Ovary (tissue), 9 donors: ENCODE results near the gene PPP1CA. TPM values are rescaled to one million over a fixed set of nuclear protein-coding genes. Genes with fewer than 3 reads are reported as not detected.

ENCODE experiments used
- DNase-seq, 5 donors: peaks; one replicate each; pipeline ENCODE4 v3.0.0-alpha.2; 2019 to 2020
- H3K27ac ChIP-seq, 2 donors: fragments of 200-600 bp; one replicate each; pipeline versions ENCODE4 v1.5.1 to v1.8.0; 2019 to 2022
- H3K27me3 ChIP-seq: fragments of 200-600 bp; one replicate; pipeline ENCODE4 v1.8.0; 2022
- H3K36me3 ChIP-seq: fragments of 200-600 bp; sonication (generic); one replicate; pipeline ENCODE4 v1.5.1; 2019
- H3K4me1 ChIP-seq: one replicate; pipeline ENCODE4 v1.8.1; 2013; ENCODE audit warnings: mild to moderate bottlenecking, moderate library complexity; ENCODE audit not compliant: insufficient read depth
- H3K4me3 ChIP-seq: fragments of 200-600 bp; sonication (generic); one replicate; pipeline ENCODE4 v1.5.1; 2017
- H3K9me3 ChIP-seq, 2 donors: fragments of 200-600 bp in 1 of 2; sonication (generic) in 1 of 2; one replicate each; pipeline versions ENCODE4 v1.5.1 to v1.8.1; 2013 to 2019; ENCODE audit warnings: mild to moderate bottlenecking in 1 of 2, moderate library complexity in 1 of 2
- CTCF ChIP-seq, 3 donors: fragments of 450-650 bp in 2 of 3; fragments of 200-600 bp in 1 of 3; IDR thresholded peaks; one replicate each; pipeline versions ENCODE4 v1.5.1 to v1.8.0; 2016 to 2022; ENCODE audit warnings: antibody characterized with exemption in 3 of 3, mild to moderate bottlenecking in 1 of 3
- EP300 ChIP-seq: sonication (generic); formaldehyde crosslinking; IDR thresholded peaks from one replicate; pipeline ENCODE4 v1.6.1; 2017; ENCODE audit warnings: antibody characterized with exemption
- POLR2A ChIP-seq: fragments of 450-650 bp; IDR thresholded peaks from one replicate; pipeline ENCODE4 v1.6.1; 2017; ENCODE audit warnings: antibody characterized with exemption, mild to moderate bottlenecking, moderate library complexity
- WGBS, 3 donors: extraction: QIAGEN DNeasy Blood & Tissue Kit in 1 of 3; methylation state at CpG; one replicate each; pipeline versions ENCODE4 v1.1.5 to v1.1.7; 2013 to 2017; 5-methylcytosine and 5-hydroxymethylcytosine counted together
- intact Hi-C, 4 donors: fragments of 100-400 bp; cut with DNase I; formaldehyde crosslinking; loops; one replicate each; pipeline versions ENCODE4 v1.11.0 to v1.15.1; 2022 to 2023
- polyA plus RNA-seq, 2 donors: library from polyadenylated mRNA; stranded (reverse); fragments of 200-250 nt in 1 of 2; fragments of 350-450 nt in 1 of 2; fragmentation: Illumina TruSeq in 1 of 2; extraction: RNeasy Lipid Tissue Mini Kit (QIAGEN cat#74804) in 1 of 2; gene quantifications; one replicate each; pipeline ENCODE4 v1.2.3, GENCODE V29; 2013 to 2014
- total RNA-seq, 7 donors: library from RNA; depleted of rRNA in 2 of 7; stranded (reverse); fragments of >200 nt in 2 of 7; fragmentation: NEBNext Ultra II Directional in 3 of 7; extraction: Animal tissue kit (Norgen Biotek cat#: 25700) in 3 of 7; gene quantifications; one replicate each; pipeline versions ENCODE4 v1.1.0 to v1.2.4, GENCODE V29; 2016 to 2023
- donor health status: DM: no; HTN: no; CAD: no; lungs with moderate emphysema.
- donor health status: DM: no; HTN: no; CAD: no.
- donor health status: Bipolar disorder and iron deficiency.
- donor health status: DM: yes; HTN: yes; CAD: no.
- donor health status: DM: no; HTN: no; CAD: no.
- donor health status: DM: yes; HTN: yes; CAD: no.

PPP1CA gene
- total and polyA plus RNA-seq, 9 donors: 32.2 to 86.9 (median 54.9) TPM

DNA sequence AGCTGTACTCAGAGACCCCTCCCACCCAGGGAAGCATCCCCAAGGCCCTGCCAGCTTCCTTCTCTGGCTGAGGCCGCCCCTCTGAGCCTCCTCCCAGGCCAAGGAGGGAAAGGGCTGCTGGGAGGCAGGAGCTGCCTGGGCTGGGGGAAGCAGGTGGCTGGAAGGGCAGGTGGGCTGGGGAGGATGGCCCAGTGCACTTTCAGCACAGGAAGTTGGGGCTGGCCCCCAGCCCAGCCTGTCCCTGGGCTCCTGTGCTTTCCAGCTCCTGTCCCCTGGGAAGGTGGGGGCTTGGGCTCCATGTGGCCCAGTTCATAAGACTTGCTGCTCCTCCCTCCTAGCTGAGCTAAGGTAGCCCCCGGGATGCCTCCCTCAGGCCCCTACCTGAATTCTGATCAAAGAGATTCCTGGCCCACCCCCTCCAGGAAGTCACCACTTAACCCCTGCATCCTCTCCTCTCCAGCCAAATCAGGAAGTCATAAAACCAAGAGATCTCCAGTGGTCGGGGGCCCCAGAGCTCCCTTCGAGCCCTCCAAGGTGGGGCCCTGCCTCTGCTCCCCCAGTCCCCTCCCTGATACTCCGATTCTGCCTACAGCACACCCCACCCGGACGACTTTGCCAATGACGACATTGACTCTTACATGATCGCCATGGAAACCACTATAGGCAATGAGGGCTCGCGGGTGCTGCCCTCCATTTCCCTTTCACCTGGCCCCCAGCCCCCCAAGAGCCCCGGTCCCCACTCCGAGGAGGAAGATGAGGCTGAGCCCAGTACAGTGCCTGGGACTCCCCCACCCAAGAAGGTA is 4.9 kb downstream of the PPP1CA start:
- H3K36me3 ChIP-seq: no peaks in the 10 kb centered on the region

GRCh38 chr11:67396259-67396581 is 5.4 kb downstream of the PPP1CA start:
- Histone ChIP-seq H3K27ac (no peak overlapping the region), H3K4me1 (peaks cover 3% of the 10 kb centered on the region), H3K27me3 (no peaks in the 10 kb centered on the region), H3K9me3 (no peaks in the 10 kb centered on the region), H3K4me3 (no peak overlapping the region), H3K36me3 (no peaks in the 10 kb centered on the region)
- WGBS, 3 donors: 84 to 93% (median 88%) methylated on average over 7 of the region's 7 CpGs
- intact Hi-C loops: loop anchor here in 2 of 4 donors (5.0 to 10.0 kb wide), 3 partner anchors 71 to 121 kb away; partner anchors contain the start of genes CDK2AP2 (in 1 of the 2), PITPNM1 (in 1 of the 2) and TMEM134 (in 1 of the 2)
- no peak for TF ChIP-seq CTCF (IDR thresholded peaks at IDR 0.05)
- no peak for TF ChIP-seq POLR2A
- no peak for TF ChIP-seq EP300
- DNase-seq: no peak

More for the DNA sequence above, 4.9 kb downstream of the PPP1CA start:
- TF ChIP-seq CTCF (IDR thresholded peaks at IDR 0.05) (no peak), EP300 (no peak), POLR2A (no peak)
- Histone ChIP-seq H3K27me3 (no peaks in the 10 kb centered on the region), H3K27ac (no peak overlapping the region), H3K4me3 (no peak overlapping the region), H3K4me1 (peaks cover 3% of the 10 kb centered on the region), H3K9me3 (no peaks in the 10 kb centered on the region)
- DNase-seq: no peak
- 48 to 69% (median 57%) methylated on average over 12 to 13 of the region's 13 CpGs for WGBS, 3 donors
- intact Hi-C loops: loop anchor here in 2 of 4 donors (5.0 to 10.0 kb wide), 3 partner anchors 71 to 122 kb away; partner anchors contain the start of genes CDK2AP2 (in 1 of the 2), PITPNM1 (in 1 of the 2) and TMEM134 (in 1 of the 2)

- H3K4me3 ChIP-seq: no peak overlapping the region
- 75 to 82% (median 76%) methylated on average over 19 of the region's 19 CpGs for WGBS, 3 donors
- no peak for DNase-seq
- H3K4me1 ChIP-seq: peaks cover 3% of the 10 kb centered on the region
- no peaks in the 10 kb centered on the region for H3K9me3 ChIP-seq
- H3K36me3 ChIP-seq: no peaks in the 10 kb centered on the region
- H3K27ac ChIP-seq: no peak overlapping the region
- intact Hi-C loops: loop anchor here in 2 of 4 donors (5.0 to 10.0 kb wide), 3 partner anchors 72 to 121 kb away; partner anchors contain the start of genes CDK2AP2 (in 1 of the 2), PITPNM1 (in 1 of the 2) and TMEM134 (in 1 of the 2)
- H3K27me3 ChIP-seq: no peaks in the 10 kb centered on the region
- TF ChIP-seq POLR2A (no peak), CTCF (IDR thresholded peaks at IDR 0.05) (no peak), EP300 (no peak)
These were observed 6.0 kb downstream of the PPP1CA start for GRCh38 chr11:67395555-67396258.

GRCh38 chr11:67393990-67394389 is 7.7 kb downstream of the PPP1CA start:
- no peak overlapping the region for H3K27ac ChIP-seq
- no peaks in the 10 kb centered on the region for H3K36me3 ChIP-seq
- intact Hi-C loops: loop anchor here in 1 of 4 donors (10.0 kb wide), 1 partner anchor 119 kb away; no protein-coding TSS in a partner anchor
- H3K27me3 ChIP-seq: no peaks in the 10 kb centered on the region
- no peak for TF ChIP-seq POLR2A
- TF ChIP-seq EP300: no peak
- TF ChIP-seq CTCF (IDR thresholded peaks at IDR 0.05): no peak
- H3K4me3 ChIP-seq: no peak overlapping the region
- peaks cover 3% of the 10 kb centered on the region for H3K4me1 ChIP-seq
- no peaks in the 10 kb centered on the region for H3K9me3 ChIP-seq
- DNase-seq: no peak
- 45 to 60% (median 51%) methylated on average over 5 of the region's 5 CpGs for WGBS, 3 donors
